Epidermal melanocyte (primary cell): Measurements from ENCODE around the gene POLE3.
"Not testable (repeated sequence)": the region's sequence is repeated elsewhere in the genome, so short reads cannot be mapped to it uniquely, and the experiment has no call there.

Source experiments
- DNase-seq: peaks from one replicate; pipeline ENCODE4 v3.0.0; 2011; ENCODE audit warnings: low spot score; ENCODE audit not compliant: insufficient read length

POLE3 gene

DNA sequence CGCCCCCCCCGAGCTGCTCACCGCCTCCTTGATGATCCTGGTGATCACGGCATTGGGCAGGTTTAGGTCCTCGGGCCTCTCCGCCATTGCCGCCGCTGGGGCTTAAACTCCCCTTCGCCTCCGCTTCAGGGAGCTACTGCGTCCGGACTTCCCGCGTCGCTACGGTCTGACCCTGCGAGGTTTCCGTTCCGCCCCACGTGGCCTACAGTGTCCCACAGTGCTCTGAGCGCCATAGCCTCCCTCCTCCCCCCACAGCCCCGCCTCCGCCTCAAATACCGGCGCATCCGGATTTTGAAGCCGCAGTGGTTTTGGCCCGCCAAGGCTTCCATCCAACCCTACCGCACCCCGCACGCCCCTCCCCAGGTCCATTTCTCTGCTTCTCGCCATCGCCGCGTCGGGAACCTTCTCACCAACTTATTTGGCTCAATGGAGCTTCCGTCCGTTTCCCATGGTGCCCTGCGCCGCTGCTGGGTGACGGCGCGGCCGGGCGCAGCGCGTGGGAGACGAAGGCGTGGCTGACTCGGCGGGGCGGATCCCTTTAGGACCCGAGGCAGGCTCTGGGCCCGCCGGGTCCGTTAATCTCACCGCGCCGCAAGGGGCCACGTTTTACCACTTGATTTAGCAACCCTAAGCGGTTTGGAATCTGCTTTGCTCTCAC lies at the start of gene POLE3, which contains the start of gene C9orf43:
Gene POLE3, minus strand, starts transcription at position 469 of the 658 bp plus-strand sequence. Its CDS starts 382 bp downstream, at position 87.
Gene C9orf43, plus strand, starts transcription at position 541 of the 658 bp plus-strand sequence. CDS start 2,747 bp downstream, outside the sequence.
- peak; percentile 83 for DNase-seq

GRCh38 chr9:113456235-113456634 lies 45.8 kb upstream of the POLE3 start:
- no peak for DNase-seq

DNA sequence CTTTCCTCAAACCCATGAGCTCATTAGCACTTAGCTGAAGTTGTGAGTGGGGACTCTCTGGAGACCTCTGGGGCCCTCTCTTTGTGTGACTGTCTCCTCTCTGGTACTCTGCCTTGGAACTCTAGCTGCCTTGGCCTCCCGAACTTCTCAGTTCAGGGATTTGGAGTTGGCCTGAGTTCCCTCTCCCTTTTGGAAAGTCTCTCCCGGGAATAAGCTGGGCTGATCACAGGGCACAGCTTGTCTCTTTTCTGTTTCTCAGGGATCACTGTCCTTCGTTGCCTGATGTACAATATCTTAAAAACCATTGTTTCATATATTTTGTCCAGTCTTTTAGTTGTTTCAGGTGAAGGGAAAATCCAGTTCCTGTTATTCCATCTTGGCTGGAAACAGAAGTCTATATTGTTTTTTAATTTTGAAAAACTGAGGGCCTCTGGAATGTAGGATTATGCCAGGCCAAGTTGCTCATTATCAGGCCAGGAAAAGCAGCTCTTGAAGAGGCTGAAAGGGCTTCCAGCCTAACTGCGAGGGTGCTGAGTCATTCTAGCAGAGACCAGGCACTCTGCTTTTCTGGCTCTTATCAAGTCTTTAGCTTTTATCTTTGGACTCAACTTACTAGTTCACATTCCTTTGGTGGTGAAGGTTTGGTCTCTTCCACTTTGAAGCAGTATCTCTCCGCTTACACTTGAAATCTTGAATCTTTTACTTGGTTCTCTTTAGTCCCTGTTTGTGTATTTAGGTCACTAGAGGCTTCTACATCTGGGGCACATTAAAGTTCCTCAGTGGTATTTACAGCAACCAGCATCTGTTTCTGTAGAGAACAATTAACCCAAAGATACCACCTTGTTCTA lies 44.7 kb upstream of the POLE3 start:
- no peak for DNase-seq

- no peak for DNase-seq
These were observed 41.7 kb upstream of the POLE3 start for GRCh38 chr9:113452113-113452605.

- DNase-seq, result no peak
These were observed 38.9 kb upstream of the POLE3 start for GRCh38 chr9:113449376-113449775.

GRCh38 chr9:113446323-113446740 lies 35.9 kb upstream of the POLE3 start:
- DNase-seq, result peak; percentile 80

DNA sequence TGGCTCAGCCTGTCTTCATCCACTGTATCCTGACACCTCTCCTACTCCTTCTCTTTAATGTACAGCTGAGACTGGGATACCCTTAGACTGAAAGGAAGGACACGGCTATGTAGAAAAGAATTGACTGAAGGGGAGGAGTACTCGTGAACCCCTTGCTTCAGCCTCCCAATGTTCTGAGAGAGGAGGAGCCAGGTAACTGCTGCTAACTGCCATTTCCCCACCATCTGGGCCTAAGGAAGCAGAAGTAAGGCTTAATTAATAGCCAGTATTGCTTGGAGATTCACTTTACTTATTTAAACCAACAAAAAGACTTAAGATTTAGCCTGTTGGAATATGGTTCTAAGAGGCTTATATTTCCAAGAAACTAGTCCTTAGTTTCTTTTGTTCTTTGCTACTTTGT lies 34.3 kb upstream of the POLE3 start:
- no peak for DNase-seq

DNA sequence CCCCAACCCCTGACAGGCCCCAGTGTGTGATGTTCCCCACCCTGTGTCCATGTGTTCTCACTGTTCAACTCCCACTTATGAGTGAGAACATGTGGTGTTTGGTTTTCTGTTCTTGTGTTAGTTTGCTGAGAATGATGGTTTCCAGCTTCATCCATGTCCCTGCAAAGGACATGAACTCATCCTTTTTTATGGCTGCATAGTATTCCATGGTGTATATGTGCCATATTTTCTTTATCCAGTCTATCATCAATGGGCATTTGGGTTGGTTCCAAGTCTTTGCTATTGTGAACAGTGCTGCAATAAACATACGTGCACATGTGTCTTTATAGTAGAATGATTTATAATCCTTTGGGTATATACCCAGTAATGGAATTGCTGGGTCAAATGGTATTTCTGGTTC lies 27.2 kb upstream of the POLE3 start:
- not testable (repeated sequence) for DNase-seq

GRCh38 chr9:113436728-113437515 lies 26.4 kb upstream of the POLE3 start:
- no peak for DNase-seq

DNA sequence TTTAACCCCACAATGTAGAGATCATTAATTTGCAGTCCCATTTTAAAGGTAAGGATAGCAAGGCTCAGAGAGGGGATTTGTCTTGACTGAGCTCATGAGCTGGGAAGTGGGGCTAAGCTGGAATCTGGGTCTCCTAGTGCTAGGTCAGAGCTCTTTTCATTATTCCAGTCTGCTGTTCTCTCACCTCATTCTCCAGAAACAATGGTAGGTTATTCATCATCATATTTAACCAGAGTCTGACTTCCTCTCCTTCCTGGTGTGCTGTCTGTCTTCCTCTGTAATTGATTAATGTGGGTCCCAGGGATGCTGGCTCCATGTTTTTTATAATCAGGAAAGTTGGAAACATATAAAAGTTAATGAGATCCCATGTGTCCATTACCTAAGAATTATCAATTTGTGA lies 20.7 kb upstream of the POLE3 start:
- no peak for DNase-seq

DNA sequence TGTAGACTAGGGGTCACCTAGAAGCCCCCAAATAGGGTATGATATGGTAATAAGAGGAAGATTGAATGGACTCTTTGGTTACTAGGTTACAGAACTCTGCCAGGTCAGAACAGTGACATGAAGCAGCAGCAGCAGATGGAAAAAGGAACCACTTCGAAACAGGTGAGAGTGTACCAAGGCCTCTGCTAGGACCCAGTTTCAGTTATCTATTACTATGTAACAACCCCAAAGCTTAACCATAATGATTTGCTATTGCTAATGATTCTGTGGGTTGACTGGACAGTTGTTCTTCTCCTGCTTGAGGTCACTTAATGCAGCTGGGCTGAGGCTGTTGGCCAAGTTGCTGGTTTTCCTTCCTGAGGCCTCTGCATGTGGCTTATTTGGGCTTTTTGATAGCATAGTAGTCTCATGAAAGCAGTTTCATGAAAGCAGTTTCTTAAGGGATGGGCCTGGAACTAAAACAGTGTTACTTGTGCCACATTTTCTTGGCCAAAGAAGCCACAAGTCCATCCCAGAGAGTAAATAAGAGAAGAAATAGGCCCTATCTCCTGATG lies 17.7 kb upstream of the POLE3 start:
- DNase-seq, result no peak

DNA sequence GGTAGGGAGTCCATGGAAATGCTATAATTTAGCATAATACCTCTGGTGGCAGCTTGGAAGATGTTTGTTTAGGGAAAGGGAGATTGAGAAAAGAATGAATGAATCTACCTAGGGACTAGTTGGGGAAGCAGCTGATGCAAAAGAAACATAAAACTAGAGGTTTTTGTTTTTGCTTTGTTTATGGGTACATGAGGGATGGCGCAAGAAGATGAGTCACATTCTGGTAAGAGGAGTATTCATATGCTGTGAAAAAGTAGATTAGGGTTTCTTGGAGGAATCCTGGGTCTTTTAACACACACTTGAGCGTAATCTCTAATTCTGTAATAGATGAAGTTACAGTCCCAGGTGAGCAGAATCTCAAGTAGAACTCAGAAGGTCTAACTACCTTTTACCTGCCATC lies 17.2 kb upstream of the POLE3 start:
- DNase-seq, result no peak

DNA sequence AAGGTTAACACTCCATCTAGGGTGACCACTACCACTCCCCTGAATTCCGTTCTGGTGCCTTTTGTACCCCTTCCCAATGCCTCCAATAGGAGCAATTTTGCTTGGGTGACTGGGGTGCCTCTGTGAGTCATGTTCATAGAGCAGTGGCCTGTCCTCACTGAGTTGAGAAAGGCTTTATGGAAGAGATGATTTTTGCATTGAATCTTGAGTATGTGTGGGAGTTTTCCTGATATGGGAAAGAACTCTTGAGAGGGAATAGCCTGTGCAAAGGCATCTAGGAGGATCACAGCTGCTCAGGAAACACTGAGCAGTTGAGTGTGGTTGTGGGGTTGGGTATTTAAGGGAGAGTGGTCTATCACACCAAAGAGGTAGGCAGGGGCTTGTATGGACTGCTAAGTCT lies 16.2 kb upstream of the POLE3 start:
- no peak for DNase-seq

DNA sequence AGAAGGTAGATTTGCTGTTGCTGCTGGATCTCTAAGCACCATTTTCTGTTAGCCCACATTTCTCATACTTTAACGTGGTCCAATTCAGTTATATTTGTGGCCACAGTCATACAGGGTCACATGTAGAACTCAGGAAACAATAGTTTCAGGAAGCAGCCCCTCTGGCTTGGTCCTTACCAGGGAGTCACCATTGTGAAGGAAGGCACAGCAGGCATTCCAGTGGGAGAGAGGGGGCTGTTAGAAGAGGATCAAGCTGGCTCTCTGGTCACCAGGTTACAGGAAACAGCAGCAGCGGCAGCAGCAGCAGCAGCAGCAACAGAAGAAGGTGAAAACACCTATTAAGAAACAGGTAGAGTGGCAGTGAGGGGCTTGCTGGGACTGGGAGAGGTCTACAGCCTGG lies 14.6 kb upstream of the POLE3 start:
- no peak for DNase-seq

- DNase-seq, result no peak
These were observed 11.3 kb upstream of the POLE3 start for GRCh38 chr9:113421726-113422125.

DNA sequence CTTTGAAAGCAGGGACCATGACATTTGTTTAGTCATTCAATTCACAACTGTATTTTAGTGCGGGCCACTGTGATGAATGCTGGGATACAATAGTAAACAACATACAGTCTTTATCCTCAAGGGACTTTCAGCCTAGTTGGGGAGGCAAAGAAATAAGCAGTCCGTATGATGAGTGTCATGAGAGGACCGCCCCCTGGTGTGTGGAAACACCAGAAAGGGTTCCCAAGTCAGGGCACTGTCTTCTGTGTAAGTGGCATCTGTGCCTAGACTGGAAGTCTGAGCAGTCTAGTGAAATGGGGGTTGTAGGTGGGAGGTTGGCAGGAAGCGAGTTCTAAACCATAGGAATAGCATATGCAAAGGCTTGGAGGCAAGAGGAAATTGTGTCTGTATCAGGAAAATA lies 6.9 kb upstream of the POLE3 start:
- no peak for DNase-seq

DNA sequence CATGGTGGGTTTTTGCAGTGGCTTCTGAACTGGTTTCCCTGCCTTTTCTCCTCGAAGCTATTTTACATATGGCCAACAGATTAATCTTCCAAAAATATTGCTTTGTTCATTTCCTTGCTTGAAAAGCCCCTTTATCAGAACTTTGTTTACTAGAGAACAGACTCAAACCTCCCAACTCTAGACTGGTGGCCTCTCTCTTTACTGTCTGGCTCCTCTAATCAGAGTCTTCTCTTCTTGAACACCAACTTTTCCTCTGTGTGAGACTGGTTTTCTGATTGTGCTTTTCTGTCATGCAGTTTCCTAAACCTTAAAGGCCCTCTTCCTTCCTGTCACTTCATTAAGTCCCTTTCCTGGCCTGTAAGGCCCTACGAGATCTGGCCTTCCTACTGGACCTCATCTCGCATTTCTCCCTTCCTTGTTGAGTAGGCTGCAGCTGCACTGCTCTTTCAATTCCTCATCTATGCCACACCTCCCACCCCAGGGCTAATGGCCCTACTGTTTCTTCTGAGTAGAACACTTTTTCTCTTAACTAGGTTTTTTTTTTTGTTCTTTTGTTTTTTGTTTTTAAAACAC lies 5.8 kb upstream of the POLE3 start:
- DNase-seq, result no peak

DNA sequence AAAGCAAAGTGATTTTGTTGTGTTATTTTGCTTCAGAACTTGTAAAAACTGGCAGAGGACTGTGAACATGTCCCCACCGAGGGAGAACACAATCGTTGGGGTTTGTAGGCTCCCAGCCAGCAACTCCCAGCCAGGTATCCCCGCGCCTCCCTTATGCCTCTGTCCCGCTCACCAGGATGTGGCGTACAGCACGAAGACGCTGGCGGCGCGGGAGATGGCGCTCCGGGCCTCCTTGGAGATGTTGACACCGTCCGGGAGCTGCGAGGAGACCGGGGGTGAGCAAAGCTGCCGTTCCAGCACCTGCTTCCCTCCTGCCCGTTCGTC lies 630 bp downstream of the POLE3 start:
- no peak for DNase-seq

- no peak for DNase-seq
These were observed 994 bp downstream of the POLE3 start for GRCh38 chr9:113409481-113409880.

DNA sequence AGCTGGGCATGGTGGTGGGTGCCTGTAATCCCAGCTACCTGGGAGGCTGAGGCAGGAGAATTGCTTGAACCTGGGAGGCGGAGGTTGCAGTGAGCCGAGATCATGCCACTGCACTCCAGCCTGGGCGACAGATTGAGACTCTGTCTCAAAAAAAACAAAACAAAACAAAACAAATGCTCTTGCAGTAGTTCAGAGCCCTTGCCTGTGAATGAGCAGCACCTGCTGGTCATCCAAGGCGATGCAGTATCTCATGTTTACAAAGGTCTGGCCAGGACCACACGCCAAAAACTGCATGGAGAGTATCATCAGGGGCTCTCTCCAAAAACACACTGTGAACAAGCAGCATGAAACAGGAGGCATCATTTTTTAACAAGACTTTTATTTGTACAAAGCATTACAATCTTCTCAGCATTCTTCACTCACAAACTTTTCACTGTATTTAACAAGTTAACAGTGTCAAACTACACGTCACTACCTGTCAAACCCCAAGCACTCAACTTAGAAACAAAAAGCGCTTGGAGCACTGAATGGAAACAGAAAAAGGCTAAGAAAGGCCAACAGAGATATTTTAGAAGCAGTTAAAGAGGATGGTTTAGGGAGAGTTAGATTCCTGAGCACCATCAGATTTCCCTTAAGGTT lies 3.5 kb downstream of the POLE3 start:
- DNase-seq, result not testable (repeated sequence)

DNA sequence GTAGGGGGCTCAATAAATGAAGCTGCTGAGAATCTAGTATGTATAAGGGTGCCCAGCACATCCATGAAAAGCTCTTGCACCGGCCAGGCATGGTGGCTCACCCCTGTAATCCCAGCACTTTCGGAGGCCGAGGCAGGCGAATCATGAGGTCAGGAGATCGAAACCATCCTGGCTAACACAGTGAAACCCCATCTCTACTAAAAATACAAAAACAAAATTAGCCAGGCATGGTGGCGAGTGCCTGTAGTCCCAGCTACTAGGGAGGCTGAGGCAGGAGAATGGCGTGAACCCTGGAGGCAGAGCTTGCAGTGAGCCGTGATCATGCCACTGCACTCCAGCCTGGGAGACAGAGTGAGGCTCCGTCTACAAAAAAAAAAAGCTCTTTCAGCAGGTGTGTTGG lies 4.1 kb downstream of the POLE3 start:
- not testable (repeated sequence) for DNase-seq
